Astrocyte (in vitro differentiated cells and primary cell): ENCODE data around the gene CHST5. TPM values are rescaled to one million over a fixed set of nuclear protein-coding genes. Genes with fewer than 3 reads are reported as not detected.
A peak's percentile ranks its signal among the peaks of the same experiment; 100 is the strongest.

Experiments used
- DNase-seq: peaks from one replicate; pipeline ENCODE4 v3.0.0-alpha.2; 2010; ENCODE audit warnings: low read depth
- FAIRE-seq: peaks from 2 replicates; lab custom pipeline; 2011; peaks lifted over from hg19 to GRCh38; lab: Jason Lieb, UNC
- H2AFZ ChIP-seq: 2 replicates; pipeline ENCODE4 v1.6.0; 2012; ENCODE audit warnings: low read depth, low read length, inconsistent platforms
- H3K27ac ChIP-seq: 2 replicates; pipeline ENCODE4 v1.5.1; 2011; ENCODE audit warnings: low read depth, low read length, inconsistent platforms
- H3K27me3 ChIP-seq: 2 replicates; pipeline ENCODE4 v1.6.0; 2011; ENCODE audit warnings: low read length, inconsistent platforms; ENCODE audit not compliant: insufficient read depth
- H3K36me3 ChIP-seq: 2 replicates; pipeline ENCODE4 v1.5.1; 2011; ENCODE audit warnings: low read length, inconsistent platforms; ENCODE audit not compliant: insufficient read depth
- H3K4me1 ChIP-seq: 2 replicates; pipeline ENCODE4 v1.5.1; 2011; ENCODE audit warnings: low read length, inconsistent platforms; ENCODE audit not compliant: insufficient read depth
- H3K4me2 ChIP-seq: 2 replicates; pipeline ENCODE4 v1.6.0; 2012; ENCODE audit warnings: low read length, inconsistent platforms
- H3K4me3 ChIP-seq: 2 replicates; pipeline ENCODE4 v1.5.1; 2011; ENCODE audit warnings: low read depth, mild to moderate bottlenecking, low read length, inconsistent platforms; ENCODE audit not compliant: insufficient read depth
- H3K79me2 ChIP-seq: 2 replicates; pipeline ENCODE4 v1.6.0; 2012; ENCODE audit warnings: mild to moderate bottlenecking, low read length, inconsistent platforms; ENCODE audit not compliant: insufficient read depth
- H3K9ac ChIP-seq: 2 replicates; pipeline ENCODE4 v1.6.0; 2012; ENCODE audit warnings: mild to moderate bottlenecking, low read length, inconsistent platforms
- H3K9me3 ChIP-seq: 2 replicates; pipeline ENCODE4 v1.5.1; 2012; ENCODE audit warnings: low read depth, mild to moderate bottlenecking, low read length, inconsistent platforms; ENCODE audit not compliant: insufficient read depth
- H4K20me1 ChIP-seq: 2 replicates; pipeline ENCODE4 v1.6.0; 2012; ENCODE audit warnings: low read length, inconsistent platforms; ENCODE audit not compliant: insufficient read depth
- H3K27ac Mint-ChIP-seq: one replicate; pipeline ENCODE4 v1.8.0; 2021; ENCODE audit warnings: mild to moderate bottlenecking, mixed read lengths; ENCODE audit not compliant: unreplicated experiment
- H3K27me3 Mint-ChIP-seq: one replicate; pipeline ENCODE4 v1.8.0; 2021; ENCODE audit warnings: low read depth, mixed read lengths; ENCODE audit not compliant: unreplicated experiment
- H3K36me3 Mint-ChIP-seq: one replicate; pipeline ENCODE4 v1.8.0; 2021; ENCODE audit warnings: low read depth, mixed read lengths; ENCODE audit not compliant: unreplicated experiment
- H3K4me1 Mint-ChIP-seq: one replicate; pipeline ENCODE4 v1.8.0; 2021; ENCODE audit warnings: low read depth, mixed read lengths; ENCODE audit not compliant: unreplicated experiment
- H3K4me3 Mint-ChIP-seq: one replicate; pipeline ENCODE4 v1.8.0; 2021; ENCODE audit warnings: mild to moderate bottlenecking, moderate library complexity, mixed read lengths; ENCODE audit not compliant: unreplicated experiment
- H3K9me3 Mint-ChIP-seq: one replicate; pipeline ENCODE4 v1.8.0; 2021; ENCODE audit warnings: mild to moderate bottlenecking, mixed read lengths; ENCODE audit not compliant: unreplicated experiment
- CTCF ChIP-seq: IDR thresholded peaks from 2 replicates; pipeline ENCODE4 v1.5.1; 2011; ENCODE audit warnings: low read depth, mild to moderate bottlenecking, inconsistent platforms, low read length, moderate library complexity; ENCODE audit not compliant: insufficient read depth
- EZH2 ChIP-seq: IDR thresholded peaks from 2 replicates; pipeline ENCODE4 v1.6.1; 2012; ENCODE audit warnings: mild to moderate bottlenecking, low read length, inconsistent platforms; ENCODE audit not compliant: insufficient read depth
- total RNA-seq: library from RNA; stranded (reverse); gene quantifications from 2 replicates; pipeline ENCODE4 v1.2.1, GENCODE V29; 2021

CHST5 gene
- total RNA-seq, 1 donor from 2014 or later: 0.09 TPM

- Mint-ChIP-seq H3K4me1 (peaks cover under 1% of the 10 kb centered on the region), H3K27me3 (no peaks in the 10 kb centered on the region), H3K4me3 (no peak overlapping the region), H3K36me3 (peaks cover 2% of the 10 kb centered on the region), H3K9me3 (no peaks in the 10 kb centered on the region), H3K27ac (no peak overlapping the region)
- peaks cover 10% of the 10 kb centered on the region for H3K4me1 ChIP-seq
- no peak overlapping the region for H3K4me2 ChIP-seq
- no peaks in the 10 kb centered on the region for H3K36me3 ChIP-seq
- no peaks in the 10 kb centered on the region for H3K79me2 ChIP-seq
- no peak overlapping the region for H3K4me3 ChIP-seq
- no peaks in the 10 kb centered on the region for H3K9me3 ChIP-seq
- H3K27me3 ChIP-seq: no peaks in the 10 kb centered on the region
- DNase-seq (no peak), FAIRE-seq (no peak)
- H3K27ac ChIP-seq: no peak overlapping the region
- no peak for TF ChIP-seq CTCF
- no peak for TF ChIP-seq EZH2
- no peak overlapping the region for H2AFZ ChIP-seq
- peaks cover 3% of the 10 kb centered on the region for H4K20me1 ChIP-seq
- H3K9ac ChIP-seq: no peak overlapping the region
Observed at GRCh38 chr16:75514296-75514695, 21.6 kb downstream of the CHST5 start.

DNA sequence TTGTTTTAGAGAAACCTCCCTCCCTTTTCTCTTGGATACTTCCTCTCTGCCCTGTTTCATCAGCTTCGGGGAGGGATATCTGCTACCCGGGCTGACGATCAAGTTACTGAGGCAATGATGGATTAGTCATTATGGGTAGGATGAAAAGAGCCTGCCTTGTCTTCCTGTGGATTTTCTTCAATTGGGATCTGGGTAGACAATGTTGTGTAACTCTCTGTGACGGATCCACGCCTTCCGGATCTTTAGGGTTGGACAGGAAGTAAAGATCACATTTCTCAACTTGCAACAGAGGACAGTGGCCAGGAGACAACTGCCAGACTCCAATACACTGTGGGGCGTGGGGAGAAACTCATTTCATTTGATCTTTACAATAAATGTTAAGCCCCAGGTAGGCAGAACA, 29.3 kb downstream of the CHST5 start:
- no peak for FAIRE-seq
- no peak overlapping the region for H3K9ac ChIP-seq

More for the DNA sequence above, 29.3 kb downstream of the CHST5 start:
- no peaks in the 10 kb centered on the region for H3K79me2 ChIP-seq
- H3K4me2 ChIP-seq: peak overlapping the region; percentile 21
- TF ChIP-seq CTCF (no peak), EZH2 (no peak)
- Mint-ChIP-seq H3K36me3 (no peaks in the 10 kb centered on the region), H3K4me3 (no peak overlapping the region), H3K9me3 (no peaks in the 10 kb centered on the region), H3K27ac (peak overlapping the region; percentile 2), H3K4me1 (peaks cover 10% of the 10 kb centered on the region), H3K27me3 (peaks cover 7% of the 10 kb centered on the region)
- no peaks in the 10 kb centered on the region for H3K9me3 ChIP-seq
- no peak overlapping the region for H3K4me3 ChIP-seq
- H4K20me1 ChIP-seq: no peaks in the 10 kb centered on the region
- H2AFZ ChIP-seq: no peak overlapping the region
- H3K36me3 ChIP-seq: no peaks in the 10 kb centered on the region
- peak; percentile 58 for DNase-seq
- H3K4me1 ChIP-seq: peaks cover 8% of the 10 kb centered on the region
- no peaks in the 10 kb centered on the region for H3K27me3 ChIP-seq
- no peak overlapping the region for H3K27ac ChIP-seq
